ENCODE data around the gene HSH2D. TPM values are rescaled to one million over a fixed set of nuclear protein-coding genes. Genes with fewer than 3 reads are reported as not detected.

The HSH2D gene
- polyA plus RNA-seq, 1 of the 3 experiments (the other 2 are of a cell fraction): not detected

DNA sequence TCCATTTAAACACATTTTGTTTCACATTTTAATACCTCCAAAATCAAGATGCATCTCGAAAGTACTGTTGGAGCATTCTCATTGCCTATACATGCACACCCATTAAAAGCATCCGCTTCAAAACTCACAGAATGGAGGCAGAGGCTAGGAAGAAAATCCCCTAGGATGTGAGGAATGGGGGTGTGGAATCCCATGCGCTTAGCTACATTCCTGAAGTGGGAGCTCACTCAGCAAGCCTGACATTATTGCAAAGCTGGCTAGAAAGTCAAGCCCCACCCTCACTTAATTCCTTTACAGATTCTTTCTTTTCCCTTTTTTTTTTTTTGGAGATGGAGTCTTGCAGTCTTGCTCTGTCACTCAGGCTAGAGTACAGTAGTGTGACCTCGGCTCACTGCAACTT is 37.1 kb downstream of the HSH2D start:
- peaks cover 15% of the 10 kb centered on the region for H3F3A ChIP-seq (replicated peaks; ENCODE audit: insufficient read depth)
- H2AFZ ChIP-seq (ENCODE audit: low read depth): peak overlapping the region; percentile 43; the same call in 1 of the 2 replicates
- H3K9me2 ChIP-seq: no peaks in the 10 kb centered on the region
- no peak overlapping the region for H3K9ac ChIP-seq
- CTCF ChIA-PET: interaction anchor here (1.0 to 6.0 kb wide), 5 partner anchors 10 to 551 kb away, joined by 3 to 59 read pairs (median 5); no protein-coding TSS in a partner anchor
- POLR2A ChIA-PET: no interaction called here
- H3K27ac ChIP-seq (ENCODE audit: low read depth in 2 of 2, low read length in 1 of 2): no peak overlapping the region
- H3K79me2 ChIP-seq (ENCODE audit: insufficient read depth): peaks cover 4% of the 10 kb centered on the region; the same call in 1 of the 2 replicates
- no peaks in the 10 kb centered on the region for H3K36me3 ChIP-seq (replicated peaks in 1 of 2; ENCODE audit: control insufficient read depth in 1 of 2, insufficient read depth in 2 of 2, low read length in 1 of 2)
- no peaks in the 10 kb centered on the region for H3K9me3 ChIP-seq
- peaks cover 0 to 3% of the 10 kb centered on the region in 2 experiments; a peak in 1 of 4 replicates for H3K4me1 ChIP-seq (ENCODE audit: control insufficient read depth in 1 of 2, insufficient read depth in 2 of 2, low read depth in 1 of 2, low read length in 1 of 2)
- no peak for DNase-seq
- 8% methylated on average over 4 of the region's 4 CpGs for WGBS (ENCODE audit: low lambda C conversion rate)
- H3K27me3 ChIP-seq (ENCODE audit: insufficient read depth): peaks cover 11% of the 10 kb centered on the region; the same call in 1 of the 2 replicates
- no peak overlapping the region for H3K4me3 ChIP-seq (ENCODE audit: low read depth in 2 of 2, low read length in 1 of 2)
- H3K4me2 ChIP-seq: peak overlapping the region; percentile 20; the same call in 1 of the 2 replicates
- TF ChIP-seq SMC3 (IDR thresholded peaks at IDR 0.05; ENCODE audit: low read depth, low read length) (no peak), TEAD4 (IDR thresholded peaks at IDR 0.05; ENCODE audit: borderline replicate concordance, insufficient read depth) (peak; percentile 34; the same call in 1 of the 2 replicates), FOSL2 (IDR thresholded peaks at IDR 0.05; ENCODE audit: borderline replicate concordance, low read depth) (peak; percentile 14; the same call in 1 of the 2 replicates), NFIC (IDR thresholded peaks at IDR 0.05; ENCODE audit: borderline replicate concordance) (0 out of 2 replicates have a peak, but pooled peaks have one; percentile 6), MEF2A (IDR thresholded peaks at IDR 0.05; ENCODE audit: borderline replicate concordance, low read depth) (no peak)
- H4K20me1 ChIP-seq (ENCODE audit: insufficient read depth): no peaks in the 10 kb centered on the region

- peak overlapping the region; percentile 92 for H3K4me2 ChIP-seq
- peaks cover 43% of the 10 kb centered on the region for H3K79me2 ChIP-seq (ENCODE audit: insufficient read depth)
- no peaks in the 10 kb centered on the region for H3K9me2 ChIP-seq
- peaks cover 10 to 13% of the 10 kb centered on the region in 2 experiments for H3K36me3 ChIP-seq (replicated peaks in 1 of 2; ENCODE audit: control insufficient read depth in 1 of 2, insufficient read depth in 2 of 2, low read length in 1 of 2)
- 46% methylated on average over 18 of the region's 18 CpGs for WGBS (ENCODE audit: low lambda C conversion rate)
- H3F3A ChIP-seq (replicated peaks; ENCODE audit: insufficient read depth): peaks cover 15% of the 10 kb centered on the region
- no peak for TF ChIP-seq GABPA (IDR thresholded peaks at IDR 0.05; ENCODE audit: low read depth)
- no peak for TF ChIP-seq GATA2 (CRISPR knock-in tag; IDR thresholded peaks at IDR 0.05)
- peak overlapping the region; percentile 73 to 99 for H3K4me3 ChIP-seq (ENCODE audit: low read depth in 2 of 2, low read length in 1 of 2)
- 0 out of 2 replicates have a peak, but pooled peaks cover 5% of the 10 kb centered on the region for H4K20me1 ChIP-seq (ENCODE audit: insufficient read depth)
- H3K4me1 ChIP-seq (ENCODE audit: control insufficient read depth in 1 of 2, insufficient read depth in 2 of 2, low read depth in 1 of 2, low read length in 1 of 2): peaks cover 3 to 7% of the 10 kb centered on the region in 2 experiments; a peak in 2 of 4 replicates
- peak overlapping the region; percentile 41 to 51; a peak in 2 of 4 replicates for H3K27ac ChIP-seq (ENCODE audit: low read depth in 2 of 2, low read length in 1 of 2)
- ChIA-PET CTCF (interaction anchor here (0.7 to 4.2 kb wide), 8 partner anchors 10 to 555 kb away, joined by 4 to 26 read pairs (median 5); partner anchors contain the start of genes HSH2D and RAB8A), POLR2A (interaction anchor here (0.7 to 3.1 kb wide), 7 partner anchors 10 to 388 kb away, joined by 3 to 18 read pairs (median 4); partner anchors contain the start of genes AP1M1, SLC35E1 and TPM4)
- no peak for DNase-seq
- H3K27me3 ChIP-seq (ENCODE audit: insufficient read depth): no peaks in the 10 kb centered on the region; the same call in 1 of the 2 replicates
- no peak overlapping the region for H3K9ac ChIP-seq
- no peaks in the 10 kb centered on the region for H3K9me3 ChIP-seq
- peak overlapping the region; percentile 97 for H2AFZ ChIP-seq (ENCODE audit: low read depth)
Observed at GRCh38 chr19:16184665-16185122, 41.2 kb downstream of the HSH2D start.

GRCh38 chr19:16185123-16185767 is 41.8 kb downstream of the HSH2D start, which contains the start of gene FAM32A:
Gene FAM32A (plus strand): TSS chr19:16185410. CDS start chr19:16185443, 33 bp downstream.
- Histone ChIP-seq H3K9me3 (no peaks in the 10 kb centered on the region), H4K20me1 (ENCODE audit: insufficient read depth) (0 out of 2 replicates have a peak, but pooled peaks cover 5% of the 10 kb centered on the region), H3K27me3 (ENCODE audit: insufficient read depth) (no peaks in the 10 kb centered on the region), H3K36me3 (replicated peaks in 1 of 2; ENCODE audit: control insufficient read depth in 1 of 2, insufficient read depth in 2 of 2, low read length in 1 of 2) (peaks cover 16 to 18% of the 10 kb centered on the region in 2 experiments), H3K9me2 (no peaks in the 10 kb centered on the region), H3K9ac (peak within 1 kb of the TSS; percentile 95), H2AFZ (ENCODE audit: low read depth) (peak within 1 kb of the TSS; percentile 97), H3K4me1 (ENCODE audit: control insufficient read depth in 1 of 2, insufficient read depth in 2 of 2, low read depth in 1 of 2, low read length in 1 of 2) (peaks cover 3 to 7% of the 10 kb centered on the region in 2 experiments; a peak in 2 of 4 replicates), H3K4me2 (peak within 1 kb of the TSS; percentile 92), H3F3A (replicated peaks; ENCODE audit: insufficient read depth) (peaks cover 15% of the 10 kb centered on the region), H3K4me3 (ENCODE audit: low read depth in 2 of 2, low read length in 1 of 2) (peak within 1 kb of the TSS; percentile 73 to 99), H3K79me2 (ENCODE audit: insufficient read depth) (peaks cover 45% of the 10 kb centered on the region), H3K27ac (ENCODE audit: low read depth in 2 of 2, low read length in 1 of 2) (peak within 1 kb of the TSS; percentile 77 to 80)
- WGBS (ENCODE audit: low lambda C conversion rate): under 1% methylated on average over 39 of the region's 39 CpGs
- DNase-seq: peak; percentile 96
- POLR2A ChIA-PET: interaction anchor here (0.7 to 3.1 kb wide), 7 partner anchors 10 to 387 kb away, joined by 3 to 18 read pairs (median 4); partner anchors contain the start of genes AP1M1, SLC35E1 and TPM4
- CTCF ChIA-PET: interaction anchor here (0.7 to 4.2 kb wide), 10 partner anchors 9 to 555 kb away, joined by 3 to 26 read pairs (median 5); partner anchors contain the start of genes AP1M1 and HSH2D
- TF ChIP-seq, protein P1, sequence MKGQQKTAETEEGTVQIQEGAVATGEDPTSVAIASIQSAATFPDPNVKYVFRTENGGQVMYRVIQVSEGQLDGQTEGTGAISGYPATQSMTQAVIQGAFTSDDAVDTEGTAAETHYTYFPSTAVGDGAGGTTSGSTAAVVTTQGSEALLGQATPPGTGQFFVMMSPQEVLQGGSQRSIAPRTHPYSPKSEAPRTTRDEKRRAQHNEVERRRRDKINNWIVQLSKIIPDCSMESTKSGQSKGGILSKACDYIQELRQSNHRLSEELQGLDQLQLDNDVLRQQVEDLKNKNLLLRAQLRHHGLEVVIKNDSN (IDR thresholded peaks at IDR 0.05; ENCODE audit: borderline replicate concordance, low read depth): no peak
- TF ChIP-seq, protein P2, sequence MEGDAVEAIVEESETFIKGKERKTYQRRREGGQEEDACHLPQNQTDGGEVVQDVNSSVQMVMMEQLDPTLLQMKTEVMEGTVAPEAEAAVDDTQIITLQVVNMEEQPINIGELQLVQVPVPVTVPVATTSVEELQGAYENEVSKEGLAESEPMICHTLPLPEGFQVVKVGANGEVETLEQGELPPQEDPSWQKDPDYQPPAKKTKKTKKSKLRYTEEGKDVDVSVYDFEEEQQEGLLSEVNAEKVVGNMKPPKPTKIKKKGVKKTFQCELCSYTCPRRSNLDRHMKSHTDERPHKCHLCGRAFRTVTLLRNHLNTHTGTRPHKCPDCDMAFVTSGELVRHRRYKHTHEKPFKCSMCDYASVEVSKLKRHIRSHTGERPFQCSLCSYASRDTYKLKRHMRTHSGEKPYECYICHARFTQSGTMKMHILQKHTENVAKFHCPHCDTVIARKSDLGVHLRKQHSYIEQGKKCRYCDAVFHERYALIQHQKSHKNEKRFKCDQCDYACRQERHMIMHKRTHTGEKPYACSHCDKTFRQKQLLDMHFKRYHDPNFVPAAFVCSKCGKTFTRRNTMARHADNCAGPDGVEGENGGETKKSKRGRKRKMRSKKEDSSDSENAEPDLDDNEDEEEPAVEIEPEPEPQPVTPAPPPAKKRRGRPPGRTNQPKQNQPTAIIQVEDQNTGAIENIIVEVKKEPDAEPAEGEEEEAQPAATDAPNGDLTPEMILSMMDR (IDR thresholded peaks at IDR 0.05): no peak; the same call in 1 of the 2 replicates
- TF ChIP-seq, protein P3, sequence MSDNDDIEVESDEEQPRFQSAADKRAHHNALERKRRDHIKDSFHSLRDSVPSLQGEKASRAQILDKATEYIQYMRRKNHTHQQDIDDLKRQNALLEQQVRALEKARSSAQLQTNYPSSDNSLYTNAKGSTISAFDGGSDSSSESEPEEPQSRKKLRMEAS (IDR thresholded peaks at IDR 0.05; ENCODE audit: low read depth): peak; percentile 75; the same call in 1 of the 2 replicates
- no peak for TF ChIP-seq RFX5 (IDR thresholded peaks at IDR 0.05; ENCODE audit: low read length)
- no peak for TF ChIP-seq SIN3A (IDR thresholded peaks at IDR 0.05; ENCODE audit: borderline replicate concordance, low read depth, low read length)
- peak; percentile 87 for TF ChIP-seq POLR2AphosphoS5 (IDR thresholded peaks at IDR 0.05; ENCODE audit: low read depth, low read length)
- peak; percentile 68 for TF ChIP-seq CHD2 (IDR thresholded peaks at IDR 0.05; ENCODE audit: low read length, partially characterized antibody)
- no peak for TF ChIP-seq FOXM1 (IDR thresholded peaks at IDR 0.05; ENCODE audit: low read depth)
- peak; percentile 93 for TF ChIP-seq YY1 (IDR thresholded peaks at IDR 0.05; ENCODE audit: low read depth)
- peak; percentile 88 for TF ChIP-seq NRF1 (IDR thresholded peaks at IDR 0.05; ENCODE audit: low read depth, low read length)
- TF ChIP-seq TEAD4 (IDR thresholded peaks at IDR 0.05; ENCODE audit: borderline replicate concordance, insufficient read depth): no peak
- TF ChIP-seq ELF1 (IDR thresholded peaks at IDR 0.05): peak; percentile 98

Measured in SK-N-SH (cell line).